GM12878 (cell line): Measurements from ENCODE around the gene ULBP2. TPM values are rescaled to one million over a fixed set of nuclear protein-coding genes. Genes with fewer than 3 reads are reported as not detected.
"Not testable (repeated sequence)": the region's sequence is repeated elsewhere in the genome, so short reads cannot be mapped to it uniquely, and the experiment has no call there.

Source experiments
- ATAC-seq: fragments of 200-7000 bp; cut with Tn5 transposase; 3 replicates; pipeline ENCODE4 v1.9.1; 2020; ENCODE audit warnings: mild to moderate bottlenecking, moderate library complexity
- BruUV-seq: library from RNA; stranded (reverse); fragments of 400-500 nt; replicated peaks from 2 replicates; lab custom pipeline; 2021; lab: Mats Ljungman, UMichigan
- CTCF ChIA-PET: fragments of 300-600 bp; sonication (Branson Sonifier 250); formaldehyde crosslinking; extraction: SDS; loops from one replicate; lab custom pipeline; 2021; ENCODE audit warnings: inconsistent platforms; lab: Yijun Ruan, JAX
- POLR2A ChIA-PET: fragments of 350-600 bp; formaldehyde crosslinking; extraction: SDS; loops from one replicate; lab custom pipeline; 2021; ENCODE audit warnings: inconsistent platforms; lab: Charles Lee
- RAD21 ChIA-PET: fragments of 300-600 bp; sonication (Branson Sonifier 250); formaldehyde crosslinking; loops from one replicate; lab custom pipeline; 2023; ENCODE audit warnings: antibody characterized with exemption; ENCODE audit not compliant: unreplicated experiment; lab: Charles Lee
- SMC1A ChIA-PET: fragments of 300-600 bp; sonication (Branson Sonifier 250); formaldehyde crosslinking; loops from one replicate; lab custom pipeline; 2023; ENCODE audit not compliant: unreplicated experiment, uncharacterized antibody; lab: Charles Lee
- DNase-seq: peaks from one replicate; pipeline ENCODE4 v3.0.0-alpha.2; 2011; ENCODE audit warnings: low read depth, low spot score
- FAIRE-seq: peaks from 3 replicates; lab custom pipeline; 2011; peaks lifted over from hg19 to GRCh38; lab: Jason Lieb, UNC
- H2AFZ ChIP-seq: 2 replicates; pipeline ENCODE4 v1.6.0; 2011; ENCODE audit warnings: low read depth, low read length, control low read depth; ENCODE audit not compliant: control insufficient read depth
- H3K27ac ChIP-seq: 2 replicates; pipeline ENCODE4 v1.5.1; 2011; ENCODE audit warnings: control low read depth; ENCODE audit not compliant: control insufficient read depth, insufficient read depth
- H3K27me3 ChIP-seq, 2 experiments: replicated peaks in 1 of 2; 2 replicates each; pipeline versions ENCODE4 v1.6.0 to v1.6.1; 2011; ENCODE audit warnings: low read length in 1 of 2; ENCODE audit not compliant: control insufficient read depth in 2 of 2, insufficient read depth in 2 of 2
- H3K36me3 ChIP-seq, 2 experiments: 2 replicates each; pipeline ENCODE4 v1.5.1; 2011; ENCODE audit warnings: low read length in 1 of 2; ENCODE audit not compliant: control insufficient read depth in 2 of 2, insufficient read depth in 2 of 2
- H3K4me1 ChIP-seq: 2 replicates; pipeline ENCODE4 v1.6.1; 2011; ENCODE audit warnings: mild to moderate bottlenecking, low read length, moderate library complexity, mixed read lengths; ENCODE audit not compliant: control insufficient read depth, insufficient read depth
- H3K4me2 ChIP-seq: 2 replicates; pipeline ENCODE4 v1.6.0; 2011; ENCODE audit warnings: control low read depth; ENCODE audit not compliant: control insufficient read depth, insufficient read depth
- H3K4me3 ChIP-seq: fragments of 200-600 bp; sonication (generic); 2 replicates; pipeline ENCODE4 v1.5.1; 2016
- H3K79me2 ChIP-seq: 2 replicates; pipeline ENCODE4 v1.6.0; 2011; ENCODE audit warnings: low read length; ENCODE audit not compliant: control insufficient read depth, insufficient read depth
- H3K9ac ChIP-seq: 2 replicates; pipeline ENCODE4 v1.8.0; 2011; ENCODE audit warnings: low read length, control low read depth, mixed read lengths; ENCODE audit not compliant: control insufficient read depth, insufficient read depth
- H3K9me3 ChIP-seq: replicated peaks from 3 replicates; pipeline ENCODE4 v1.5.1; 2011; ENCODE audit warnings: mild to moderate bottlenecking, low read length; ENCODE audit not compliant: control insufficient read depth, insufficient read depth
- H4K20me1 ChIP-seq: 2 replicates; pipeline ENCODE4 v1.6.0; 2011; ENCODE audit not compliant: control insufficient read depth, insufficient read depth
- CHD2 ChIP-seq: IDR thresholded peaks from 2 replicates; pipeline ENCODE4 v1.6.1; 2011; ENCODE audit warnings: low read depth, low read length, improper control_type of control experiment, borderline replicate concordance
- CTCF ChIP-seq, 3 experiments: IDR thresholded peaks in 2 of 3; conservative IDR thresholded peaks in 1 of 3; 2 replicates each; pipeline ENCODE4 v1.5.1; 2011; ENCODE audit warnings: low read depth in 3 of 3, low read length in 3 of 3, mild to moderate bottlenecking in 3 of 3, control low read depth in 2 of 3, moderate library complexity in 2 of 3, inconsistent platforms in 1 of 3, mixed read lengths in 1 of 3; ENCODE audit not compliant: control insufficient read depth in 2 of 3, insufficient read depth in 1 of 3; ENCODE audit errors: extremely low read depth in 1 of 3
- MTA2 ChIP-seq: fragments of 450-650 bp; IDR thresholded peaks from 2 replicates; pipeline ENCODE4 v1.6.1; 2016; ENCODE audit warnings: low read depth, mild to moderate bottlenecking, moderate library complexity
- RAD21 ChIP-seq: IDR thresholded peaks from 2 replicates; pipeline ENCODE4 v1.6.1; 2011; ENCODE audit warnings: mild to moderate bottlenecking, low read depth, low read length, moderate library complexity; ENCODE audit not compliant: insufficient read depth
- RUNX3 ChIP-seq: IDR thresholded peaks from 2 replicates; pipeline ENCODE4 v1.6.1; 2012; ENCODE audit warnings: low read length, inconsistent platforms
- SMC3 ChIP-seq: IDR thresholded peaks from 2 replicates; pipeline ENCODE4 v1.6.1; 2011; ENCODE audit warnings: low read length, improper control_type of control experiment, borderline replicate concordance
- SREBF2 ChIP-seq: IDR thresholded peaks from 2 replicates; pipeline ENCODE4 v1.6.1; 2012; ENCODE audit warnings: mild to moderate bottlenecking, low read length
- YBX1 ChIP-seq: fragments of 450-650 bp; IDR thresholded peaks from 2 replicates; pipeline ENCODE4 v1.6.1; 2016; ENCODE audit warnings: antibody characterized with exemption
- YY1 ChIP-seq: IDR thresholded peaks from 2 replicates; pipeline ENCODE4 v1.6.1; 2011; ENCODE audit warnings: low read depth, mild to moderate bottlenecking, low read length
- ZNF207 ChIP-seq: fragments of 450-650 bp; IDR thresholded peaks from 2 replicates; pipeline ENCODE4 v1.6.1; 2014; ENCODE audit warnings: antibody characterized with exemption, mild to moderate bottlenecking, borderline replicate concordance
- WGBS: methylation state at CpG from one replicate; pipeline ENCODE4 v1.1.6; 2016; ENCODE audit warnings: low lambda C conversion rate; ENCODE audit not compliant: insufficient replicate concordance, insufficient coverage; ENCODE audit errors: missing lambda C conversion rate; 5-methylcytosine and 5-hydroxymethylcytosine counted together
- in situ Hi-C: fragments of 300-500 bp; cut with MboI; formaldehyde crosslinking; loops from 9 replicates; pipeline ENCODE4 v1.14.3; 2018; ENCODE audit warnings: mixed read lengths
- intact Hi-C: fragments of 100-400 bp; cut with micrococcal nuclease; formaldehyde crosslinking; loops from one replicate; pipeline ENCODE4 v1.14.2; 2022; ENCODE audit not compliant: unreplicated experiment
- polyA plus RNA-seq, 11 experiments: library from polyadenylated mRNA; depleted of rRNA in 4 of 11; unstranded in 6 of 11; stranded (reverse) in 5 of 11; fragments of >200 nt; fragmentation: Nextera tagmentation in 4 of 11; fragmentation: Illumina TruSeq in 1 of 11; extraction: Ambion mirVana in 4 of 11; extraction: Trizol in 1 of 11; gene quantifications; 1 replicate in 1 of 11; 2 replicates in 10 of 11; pipeline versions ENCODE4 v1.2.1 to v1.2.3, GENCODE V29; 2011 to 2016; ENCODE audit warnings: inconsistent platforms in 2 of 11, missing spikeins in 2 of 11, low read depth in 1 of 11
- total RNA-seq, 4 experiments: library from RNA; depleted of rRNA in 3 of 4; stranded (reverse); fragments of >200 nt in 3 of 4; fragmentation: Illumina TruSeq in 1 of 4; extraction: Trizol in 1 of 4; gene quantifications; 2 replicates each; pipeline versions ENCODE4 v1.2.1 to v1.2.3, GENCODE V29; 2013 to 2021

The ULBP2 gene
- total and polyA plus RNA-seq, 10 of the 15 experiments (the other 5 are each of a cell fraction or from before 2014, with no cell fraction given) = 0.16 to 2.5 (median 0.22) TPM; not detected in 3

GRCh38 chr6:149925974-149926777, 15.6 kb upstream of the ULBP2 start:
- ATAC-seq (peak; percentile 97), DNase-seq (no peak), FAIRE-seq (no peak)
- Histone ChIP-seq H3K79me2 (no peaks in the 10 kb centered on the region), H3K4me1 (no peaks in the 10 kb centered on the region), H3K4me2 (no peak overlapping the region), H3K36me3 (no peaks in the 10 kb centered on the region), H3K4me3 (no peak overlapping the region), H3K27me3 (peaks cover 8 to 17% of the 10 kb centered on the region in 2 experiments), H3K9me3 (no peaks in the 10 kb centered on the region; the same call in 2 of the 3 replicates), H3K9ac (no peak overlapping the region), H3K27ac (no peak overlapping the region), H2AFZ (no peak overlapping the region), H4K20me1 (no peaks in the 10 kb centered on the region; the same call in 1 of the 2 replicates)
- no TSS peak for BruUV-seq
- RAD21 ChIA-PET = no interaction called here
- WGBS = 2% methylated on average over 30 of the region's 31 CpGs
- CTCF ChIA-PET = interaction anchor here (1.4 kb wide), 1 partner anchor 91 kb away, joined by 6 read pairs; no protein-coding TSS in a partner anchor
- in situ Hi-C loops = loop anchor here (5.0 kb wide), 1 partner anchor 94 kb away; no protein-coding TSS in a partner anchor
- intact Hi-C loops = loop anchor here (1.0 kb wide), 1 partner anchor 92 kb away; no protein-coding TSS in a partner anchor
- SMC1A ChIA-PET = no interaction called here
- POLR2A ChIA-PET = no interaction called here
- TF ChIP-seq YBX1 (no peak), SREBF2 (no peak), MTA2 (no peak), CHD2 (no peak), YY1 (peak; percentile 66), CTCF (IDR thresholded peaks at IDR 0.05 in 2 of 3, conservative IDR thresholded peaks at IDR 0.05 in 1 of 3; ENCODE audit: control insufficient read depth in 2 of 3, extremely low read depth in 1 of 3, insufficient read depth in 1 of 3, low read depth in 3 of 3, low read length in 3 of 3) (peak; percentile 58 to 70 (median 65)), ZNF207 (no peak), SMC3 (peak; percentile 60; the same call in 1 of the 2 replicates), RAD21 (peak; percentile 74), RUNX3 (no peak)

- H3K4me3 ChIP-seq, H3K4me1 ChIP-seq, H3K4me2 ChIP-seq, H3K79me2 ChIP-seq, POLR2A ChIA-PET, intact Hi-C loops, ATAC-seq, DNase-seq, BruUV-seq, H3K9ac ChIP-seq, CTCF ChIA-PET, FAIRE-seq, H4K20me1 ChIP-seq, H3K36me3 ChIP-seq, RAD21 ChIA-PET, SMC1A ChIA-PET, H2AFZ ChIP-seq, H3K27ac ChIP-seq, H3K9me3 ChIP-seq: not testable (repeated sequence)
- peaks cover 8 to 15% of the 10 kb centered on the region in 2 experiments for H3K27me3 ChIP-seq
- WGBS = 88% methylated on average over 4 of the region's 4 CpGs
- in situ Hi-C loops = loop anchor here (5.0 kb wide), 1 partner anchor 95 kb away; no protein-coding TSS in a partner anchor
Observed at GRCh38 chr6:149927025-149927424, 14.8 kb upstream of the ULBP2 start.
